ENCODE results near the gene DNAI4. TPM values are rescaled to one million over a fixed set of nuclear protein-coding genes. Genes with fewer than 3 reads are reported as not detected.

DNAI4 gene
- total and polyA plus RNA-seq, 2 experiments from 2014 or later = 0.90 to 3.8 TPM

DNA sequence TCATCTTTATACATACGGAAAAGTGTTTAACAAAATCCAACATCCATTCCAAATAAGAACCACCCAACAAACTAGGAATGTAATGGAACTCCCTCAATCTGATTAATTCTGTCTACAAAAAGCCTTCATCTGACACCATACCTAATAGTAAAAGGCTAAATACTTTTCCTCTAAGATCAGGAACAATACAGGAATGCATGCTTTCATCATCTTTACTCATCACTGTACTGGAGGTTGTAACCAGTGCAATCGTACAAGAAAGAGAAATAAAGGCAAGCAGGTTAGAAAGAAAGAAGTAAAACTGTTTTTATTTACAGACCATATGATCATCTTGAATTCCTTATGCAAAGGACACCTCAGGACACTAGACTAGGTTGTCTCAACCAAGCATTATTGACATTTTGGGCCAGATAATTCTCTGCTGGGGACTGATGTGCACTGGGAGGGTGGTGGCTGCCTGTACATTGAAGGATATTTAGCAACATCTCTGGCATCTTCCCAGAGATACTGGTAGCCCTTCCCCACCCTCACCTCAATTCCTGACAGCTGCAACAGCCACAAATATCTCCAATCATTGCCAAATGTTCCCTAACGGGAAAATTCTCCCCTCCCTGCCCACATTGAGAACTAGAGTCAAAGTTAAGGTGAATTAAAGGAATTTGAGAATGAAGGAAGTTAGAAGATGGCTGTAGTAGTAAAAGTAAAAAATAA, 93.0 kb downstream of the DNAI4 start:
- TF ChIP-seq CREB1 (CRISPR knock-in tag; IDR thresholded peaks at IDR 0.05; ENCODE audit: low read depth) = no peak
- no peak for TF ChIP-seq NANOG (IDR thresholded peaks at IDR 0.05; ENCODE audit: borderline replicate concordance)
- no peak for TF ChIP-seq POLR2AphosphoS5 (IDR thresholded peaks at IDR 0.05; ENCODE audit: low read depth)
- no peak for TF ChIP-seq STAT1 (IDR thresholded peaks at IDR 0.05; ENCODE audit: unreplicated experiment)
- no peak for TF ChIP-seq ZNF462 (CRISPR knock-in tag; IDR thresholded peaks at IDR 0.05)
- no peak for TF ChIP-seq ETS1 (IDR thresholded peaks at IDR 0.05)
- TF ChIP-seq, protein P1, sequence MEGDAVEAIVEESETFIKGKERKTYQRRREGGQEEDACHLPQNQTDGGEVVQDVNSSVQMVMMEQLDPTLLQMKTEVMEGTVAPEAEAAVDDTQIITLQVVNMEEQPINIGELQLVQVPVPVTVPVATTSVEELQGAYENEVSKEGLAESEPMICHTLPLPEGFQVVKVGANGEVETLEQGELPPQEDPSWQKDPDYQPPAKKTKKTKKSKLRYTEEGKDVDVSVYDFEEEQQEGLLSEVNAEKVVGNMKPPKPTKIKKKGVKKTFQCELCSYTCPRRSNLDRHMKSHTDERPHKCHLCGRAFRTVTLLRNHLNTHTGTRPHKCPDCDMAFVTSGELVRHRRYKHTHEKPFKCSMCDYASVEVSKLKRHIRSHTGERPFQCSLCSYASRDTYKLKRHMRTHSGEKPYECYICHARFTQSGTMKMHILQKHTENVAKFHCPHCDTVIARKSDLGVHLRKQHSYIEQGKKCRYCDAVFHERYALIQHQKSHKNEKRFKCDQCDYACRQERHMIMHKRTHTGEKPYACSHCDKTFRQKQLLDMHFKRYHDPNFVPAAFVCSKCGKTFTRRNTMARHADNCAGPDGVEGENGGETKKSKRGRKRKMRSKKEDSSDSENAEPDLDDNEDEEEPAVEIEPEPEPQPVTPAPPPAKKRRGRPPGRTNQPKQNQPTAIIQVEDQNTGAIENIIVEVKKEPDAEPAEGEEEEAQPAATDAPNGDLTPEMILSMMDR (conservative IDR thresholded peaks at IDR 0.05; ENCODE audit: low read depth in 2 of 2) = no peak
- no peak for TF ChIP-seq EZH2 (IDR thresholded peaks at IDR 0.05; ENCODE audit: low read depth, unreplicated experiment)
- TF ChIP-seq JUNB (IDR thresholded peaks at IDR 0.05; ENCODE audit: unreplicated experiment) = no peak
- TF ChIP-seq ZNF331 (CRISPR knock-in tag; IDR thresholded peaks at IDR 0.05; ENCODE audit: low read depth) = no peak
- no peak for TF ChIP-seq ZNF114 (CRISPR knock-in tag; IDR thresholded peaks at IDR 0.05)
- TF ChIP-seq REST (IDR thresholded peaks at IDR 0.05; ENCODE audit: unreplicated experiment) = no peak
- no peak for TF ChIP-seq EZH2phosphoT487 (IDR thresholded peaks at IDR 0.05; ENCODE audit: unreplicated experiment)
- Mint-ChIP-seq H3K4me3 (no peak overlapping the region), H3K36me3 (ENCODE audit: low read depth) (no peaks in the 10 kb centered on the region), H3K4me1 (no peaks in the 10 kb centered on the region), H3K27ac (no peak overlapping the region), H3K9me3 (no peaks in the 10 kb centered on the region), H3K27me3 (ENCODE audit: insufficient read depth, low read depth, poor library complexity) (no peaks in the 10 kb centered on the region)
- DNase-seq (ENCODE audit: low spot score) (no peak), ATAC-seq (no peak)
- Histone ChIP-seq H4K20me1 (replicated peaks; ENCODE audit: insufficient read depth) (no peaks in the 10 kb centered on the region), H3K36me3 (ENCODE audit: insufficient read depth) (no peaks in the 10 kb centered on the region), H3K79me2 (replicated peaks; ENCODE audit: insufficient read depth) (no peaks in the 10 kb centered on the region), H3K27ac (ENCODE audit: low read depth) (no peak overlapping the region), H3K4me1 (ENCODE audit: insufficient read depth) (no peaks in the 10 kb centered on the region), H3K4me2 (no peak overlapping the region), H3F3A (replicated peaks; ENCODE audit: low read depth) (no peaks in the 10 kb centered on the region), H2AFZ (no peak overlapping the region), H3K4me3 (no peak overlapping the region), H3K9me2 (ENCODE audit: insufficient read depth) (no peaks in the 10 kb centered on the region), H3K27me3 (ENCODE audit: insufficient read depth) (no peaks in the 10 kb centered on the region)
